GM19397 (cell line): ENCODE data around the gene TNFRSF4.
"Not testable (repeated sequence)": the region's sequence is repeated elsewhere in the genome, so short reads cannot be mapped to it uniquely, and the experiment has no call there.

ENCODE experiments used
- ATAC-seq: cut with Tn5 transposase; IDR thresholded peaks from one replicate; pipeline ENCODE4 v1.9.1; 2021; ENCODE audit warnings: mild to moderate bottlenecking, moderate library complexity; ENCODE audit not compliant: unreplicated experiment

The TNFRSF4 gene

GRCh38 chr1:1204425-1204920 is 9.5 kb downstream of the TNFRSF4 start:
- ATAC-seq: no peak

- ATAC-seq: no peak
Observed at GRCh38 chr1:1203561-1204424, 10.2 kb downstream of the TNFRSF4 start.

- ATAC-seq: no peak
Observed at GRCh38 chr1:1202831-1203560, 11.0 kb downstream of the TNFRSF4 start.

- ATAC-seq: no peak
Observed at GRCh38 chr1:1200876-1201810, 12.8 kb downstream of the TNFRSF4 start.

GRCh38 chr1:1199961-1200875 is 13.7 kb downstream of the TNFRSF4 start:
- no peak for ATAC-seq

GRCh38 chr1:1199141-1199960 is 14.6 kb downstream of the TNFRSF4 start:
- ATAC-seq: no peak

GRCh38 chr1:1198423-1199140 is 15.4 kb downstream of the TNFRSF4 start:
- no peak for ATAC-seq

- ATAC-seq: no peak
Observed at GRCh38 chr1:1197551-1198422, 16.2 kb downstream of the TNFRSF4 start.

- no peak for ATAC-seq
Observed at GRCh38 chr1:1197188-1197500, 16.8 kb downstream of the TNFRSF4 start.

GRCh38 chr1:1196431-1197187 is 17.3 kb downstream of the TNFRSF4 start:
- ATAC-seq: no peak

- not testable (repeated sequence) for ATAC-seq
Observed at GRCh38 chr1:1195726-1196125, 18.2 kb downstream of the TNFRSF4 start.

- ATAC-seq: no peak
Observed at GRCh38 chr1:1194723-1195122, 19.2 kb downstream of the TNFRSF4 start.

- no peak for ATAC-seq
Observed at GRCh38 chr1:1191734-1192133, 22.2 kb downstream of the TNFRSF4 start.

GRCh38 chr1:1189111-1189510 is 24.8 kb downstream of the TNFRSF4 start:
- no peak for ATAC-seq

- ATAC-seq: no peak
Observed at GRCh38 chr1:1187938-1188337, 26.0 kb downstream of the TNFRSF4 start.

- ATAC-seq: no peak
Observed at GRCh38 chr1:1185101-1185765, 28.7 kb downstream of the TNFRSF4 start.
